GM12878 (cell line): ENCODE measurements around the gene CLIP2. TPM values are rescaled to one million over a fixed set of nuclear protein-coding genes. Genes with fewer than 3 reads are reported as not detected.

Experiments
- ATAC-seq: fragments of 200-7000 bp; cut with Tn5 transposase; 3 replicates; pipeline ENCODE4 v1.9.1; 2020; ENCODE audit warnings: mild to moderate bottlenecking, moderate library complexity
- BruUV-seq: library from RNA; stranded (reverse); fragments of 400-500 nt; replicated peaks from 2 replicates; lab custom pipeline; 2021; lab: Mats Ljungman, UMichigan
- CTCF ChIA-PET: fragments of 300-600 bp; sonication (Branson Sonifier 250); formaldehyde crosslinking; extraction: SDS; loops from one replicate; lab custom pipeline; 2021; ENCODE audit warnings: inconsistent platforms; lab: Yijun Ruan, JAX
- POLR2A ChIA-PET: fragments of 350-600 bp; formaldehyde crosslinking; extraction: SDS; loops from one replicate; lab custom pipeline; 2021; ENCODE audit warnings: inconsistent platforms; lab: Charles Lee
- RAD21 ChIA-PET: fragments of 300-600 bp; sonication (Branson Sonifier 250); formaldehyde crosslinking; loops from one replicate; lab custom pipeline; 2023; ENCODE audit warnings: antibody characterized with exemption; ENCODE audit not compliant: unreplicated experiment; lab: Charles Lee
- SMC1A ChIA-PET: fragments of 300-600 bp; sonication (Branson Sonifier 250); formaldehyde crosslinking; loops from one replicate; lab custom pipeline; 2023; ENCODE audit not compliant: unreplicated experiment, uncharacterized antibody; lab: Charles Lee
- DNase-seq: peaks from one replicate; pipeline ENCODE4 v3.0.0-alpha.2; 2011; ENCODE audit warnings: low read depth, low spot score
- FAIRE-seq: peaks from 3 replicates; lab custom pipeline; 2011; peaks lifted over from hg19 to GRCh38; lab: Jason Lieb, UNC
- H2AFZ ChIP-seq: 2 replicates; pipeline ENCODE4 v1.6.0; 2011; ENCODE audit warnings: low read depth, low read length, control low read depth; ENCODE audit not compliant: control insufficient read depth
- H3K27ac ChIP-seq: 2 replicates; pipeline ENCODE4 v1.5.1; 2011; ENCODE audit warnings: control low read depth; ENCODE audit not compliant: control insufficient read depth, insufficient read depth
- H3K27me3 ChIP-seq, 2 experiments: replicated peaks in 1 of 2; 2 replicates each; pipeline versions ENCODE4 v1.6.0 to v1.6.1; 2011; ENCODE audit warnings: low read length in 1 of 2; ENCODE audit not compliant: control insufficient read depth in 2 of 2, insufficient read depth in 2 of 2
- H3K36me3 ChIP-seq, 2 experiments: 2 replicates each; pipeline ENCODE4 v1.5.1; 2011; ENCODE audit warnings: low read length in 1 of 2; ENCODE audit not compliant: control insufficient read depth in 2 of 2, insufficient read depth in 2 of 2
- H3K4me1 ChIP-seq: 2 replicates; pipeline ENCODE4 v1.6.1; 2011; ENCODE audit warnings: mild to moderate bottlenecking, low read length, moderate library complexity, mixed read lengths; ENCODE audit not compliant: control insufficient read depth, insufficient read depth
- H3K4me2 ChIP-seq: 2 replicates; pipeline ENCODE4 v1.6.0; 2011; ENCODE audit warnings: control low read depth; ENCODE audit not compliant: control insufficient read depth, insufficient read depth
- H3K4me3 ChIP-seq: fragments of 200-600 bp; sonication (generic); 2 replicates; pipeline ENCODE4 v1.5.1; 2016
- H3K79me2 ChIP-seq: 2 replicates; pipeline ENCODE4 v1.6.0; 2011; ENCODE audit warnings: low read length; ENCODE audit not compliant: control insufficient read depth, insufficient read depth
- H3K9ac ChIP-seq: 2 replicates; pipeline ENCODE4 v1.8.0; 2011; ENCODE audit warnings: low read length, control low read depth, mixed read lengths; ENCODE audit not compliant: control insufficient read depth, insufficient read depth
- H3K9me3 ChIP-seq: replicated peaks from 3 replicates; pipeline ENCODE4 v1.5.1; 2011; ENCODE audit warnings: mild to moderate bottlenecking, low read length; ENCODE audit not compliant: control insufficient read depth, insufficient read depth
- H4K20me1 ChIP-seq: 2 replicates; pipeline ENCODE4 v1.6.0; 2011; ENCODE audit not compliant: control insufficient read depth, insufficient read depth
- BMI1 ChIP-seq: fragments of 450-650 bp; IDR thresholded peaks from 2 replicates; pipeline ENCODE4 v1.6.1; 2016; ENCODE audit warnings: mild to moderate bottlenecking, moderate library complexity, borderline replicate concordance
- CHD2 ChIP-seq: IDR thresholded peaks from 2 replicates; pipeline ENCODE4 v1.6.1; 2011; ENCODE audit warnings: low read depth, low read length, improper control_type of control experiment, borderline replicate concordance
- IRF4 ChIP-seq: IDR thresholded peaks from 2 replicates; pipeline ENCODE4 v1.6.1; 2011; ENCODE audit warnings: low read depth, low read length
- POLR2A ChIP-seq: IDR thresholded peaks from 2 replicates; pipeline ENCODE4 v1.6.1; 2011; ENCODE audit warnings: low read depth, mild to moderate bottlenecking, low read length
- RB1 ChIP-seq: fragments of 450-650 bp; formaldehyde crosslinking; IDR thresholded peaks from 2 replicates; pipeline ENCODE4 v1.6.1; 2017; ENCODE audit warnings: mild to moderate bottlenecking, borderline replicate concordance
- WRNIP1 ChIP-seq: IDR thresholded peaks from 2 replicates; pipeline ENCODE4 v1.6.1; 2011; ENCODE audit warnings: low read depth, low read length, improper control_type of control experiment, borderline replicate concordance
- ZNF622 ChIP-seq: fragments of 450-650 bp; IDR thresholded peaks from 2 replicates; pipeline ENCODE4 v1.6.1; 2017; ENCODE audit warnings: mild to moderate bottlenecking, inconsistent platforms
- WGBS: methylation state at CpG from one replicate; pipeline ENCODE4 v1.1.6; 2016; ENCODE audit warnings: low lambda C conversion rate; ENCODE audit not compliant: insufficient replicate concordance, insufficient coverage; ENCODE audit errors: missing lambda C conversion rate; 5-methylcytosine and 5-hydroxymethylcytosine counted together
- in situ Hi-C: fragments of 300-500 bp; cut with MboI; formaldehyde crosslinking; loops from 9 replicates; pipeline ENCODE4 v1.14.3; 2018; ENCODE audit warnings: mixed read lengths
- intact Hi-C: fragments of 100-400 bp; cut with micrococcal nuclease; formaldehyde crosslinking; loops from one replicate; pipeline ENCODE4 v1.14.2; 2022; ENCODE audit not compliant: unreplicated experiment
- polyA plus RNA-seq, 11 experiments: library from polyadenylated mRNA; depleted of rRNA in 4 of 11; unstranded in 6 of 11; stranded (reverse) in 5 of 11; fragments of >200 nt; fragmentation: Nextera tagmentation in 4 of 11; fragmentation: Illumina TruSeq in 1 of 11; extraction: Ambion mirVana in 4 of 11; extraction: Trizol in 1 of 11; gene quantifications; 1 replicate in 1 of 11; 2 replicates in 10 of 11; pipeline versions ENCODE4 v1.2.1 to v1.2.3, GENCODE V29; 2011 to 2016; ENCODE audit warnings: inconsistent platforms in 2 of 11, missing spikeins in 2 of 11, low read depth in 1 of 11
- total RNA-seq, 4 experiments: library from RNA; depleted of rRNA in 3 of 4; stranded (reverse); fragments of >200 nt in 3 of 4; fragmentation: Illumina TruSeq in 1 of 4; extraction: Trizol in 1 of 4; gene quantifications; 2 replicates each; pipeline versions ENCODE4 v1.2.1 to v1.2.3, GENCODE V29; 2013 to 2021
- TF ChIP-seq, protein P1 (sequence below): fragments of 450-650 bp; formaldehyde crosslinking; IDR thresholded peaks from 2 replicates; pipeline ENCODE4 v1.4.0; 2020; ENCODE audit warnings: mild to moderate bottlenecking, moderate library complexity
- TF ChIP-seq, protein P2 (sequence below): IDR thresholded peaks from 2 replicates; pipeline ENCODE4 v1.6.1; 2012; ENCODE audit warnings: low read depth, low read length, improper control_type of control experiment

CLIP2 gene
- total and polyA plus RNA-seq, 10 of the 15 experiments (the other 5 are each of a cell fraction or from before 2014, with no cell fraction given) = 0.26 to 56.3 (median 21.0) TPM

DNA sequence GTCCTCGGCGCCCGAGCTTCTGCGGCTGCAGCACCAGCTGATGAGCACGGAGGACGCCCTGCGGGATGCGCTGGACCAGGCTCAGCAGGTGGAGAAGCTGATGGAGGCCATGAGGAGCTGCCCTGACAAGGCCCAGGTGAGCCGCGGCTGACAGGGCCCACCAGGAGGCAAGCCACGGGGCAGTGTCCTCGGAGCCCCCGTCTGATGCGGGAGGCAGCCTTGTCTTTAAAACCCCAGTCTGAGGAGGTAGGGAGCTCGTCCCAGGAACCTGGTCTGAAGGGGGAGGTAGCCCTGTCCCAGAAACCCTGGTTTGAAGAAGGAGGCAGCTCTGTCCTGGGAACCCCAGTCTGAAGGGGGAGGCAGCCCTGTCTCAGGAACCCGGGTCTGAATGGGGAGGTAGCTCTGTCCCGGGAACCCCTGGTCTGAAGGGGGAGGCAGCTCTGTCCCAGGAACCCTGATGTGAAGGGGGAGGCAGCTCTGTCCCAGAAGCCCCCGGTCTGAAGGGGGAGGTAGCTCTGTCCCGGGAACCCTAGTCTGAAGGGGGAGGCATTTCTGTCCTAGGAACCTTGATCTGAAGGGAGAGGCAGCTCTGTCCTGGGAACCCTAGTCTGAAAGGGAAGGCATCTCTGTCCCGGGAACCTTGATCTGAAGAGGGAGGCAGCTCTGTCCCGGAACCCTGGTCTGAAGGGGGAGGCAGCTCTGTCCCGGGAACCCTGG is 111.4 kb downstream of the CLIP2 start:
- in situ Hi-C loops (loop anchor here (5.0 kb wide), 2 partner anchors 193 to 338 kb away; no protein-coding TSS in a partner anchor), intact Hi-C loops (loop anchor here (1.0 kb wide), 2 partner anchors 194 to 332 kb away; no protein-coding TSS in a partner anchor)
- ChIA-PET RAD21 (interaction anchor here (0.8 to 5.6 kb wide), 24 partner anchors 11 to 345 kb away, joined by 3 to 127 read pairs (median 4); partner anchors contain the start of genes CLIP2, LAT2, LIMK1 and RFC2), CTCF (interaction anchor here (0.6 to 6.6 kb wide), 56 partner anchors 8 to 1711 kb away, joined by 3 to 190 read pairs (median 5); partner anchors contain the start of genes EIF4H and LAT2), SMC1A (interaction anchor here (0.7 to 4.6 kb wide), 19 partner anchors 9 to 335 kb away, joined by 3 to 86 read pairs (median 4); partner anchors contain the start of gene LAT2), POLR2A (interaction anchor here (0.5 to 1.2 kb wide), 5 partner anchors 9 to 194 kb away, joined by 3 to 6 read pairs (median 3); no protein-coding TSS in a partner anchor)
- H3K27me3 ChIP-seq = no peaks in the 10 kb centered on the region
- H3K27ac ChIP-seq = no peak overlapping the region
- H3K4me3 ChIP-seq = no peak overlapping the region
- H4K20me1 ChIP-seq = no peaks in the 10 kb centered on the region
- no peak overlapping the region for H2AFZ ChIP-seq
- FAIRE-seq (no peak), ATAC-seq (no peak), DNase-seq (no peak)
- H3K4me2 ChIP-seq = no peak overlapping the region
- H3K79me2 ChIP-seq = no peaks in the 10 kb centered on the region
- H3K4me1 ChIP-seq = no peaks in the 10 kb centered on the region
- 95% methylated on average over 22 of the region's 22 CpGs for WGBS
- no peaks in the 10 kb centered on the region for H3K9me3 ChIP-seq
- TF ChIP-seq ZNF622 (no peak), IRF4 (no peak), POLR2A (no peak), BMI1 (no peak), WRNIP1 (no peak), CHD2 (no peak), RB1 (no peak)
- TF ChIP-seq, protein P1, sequence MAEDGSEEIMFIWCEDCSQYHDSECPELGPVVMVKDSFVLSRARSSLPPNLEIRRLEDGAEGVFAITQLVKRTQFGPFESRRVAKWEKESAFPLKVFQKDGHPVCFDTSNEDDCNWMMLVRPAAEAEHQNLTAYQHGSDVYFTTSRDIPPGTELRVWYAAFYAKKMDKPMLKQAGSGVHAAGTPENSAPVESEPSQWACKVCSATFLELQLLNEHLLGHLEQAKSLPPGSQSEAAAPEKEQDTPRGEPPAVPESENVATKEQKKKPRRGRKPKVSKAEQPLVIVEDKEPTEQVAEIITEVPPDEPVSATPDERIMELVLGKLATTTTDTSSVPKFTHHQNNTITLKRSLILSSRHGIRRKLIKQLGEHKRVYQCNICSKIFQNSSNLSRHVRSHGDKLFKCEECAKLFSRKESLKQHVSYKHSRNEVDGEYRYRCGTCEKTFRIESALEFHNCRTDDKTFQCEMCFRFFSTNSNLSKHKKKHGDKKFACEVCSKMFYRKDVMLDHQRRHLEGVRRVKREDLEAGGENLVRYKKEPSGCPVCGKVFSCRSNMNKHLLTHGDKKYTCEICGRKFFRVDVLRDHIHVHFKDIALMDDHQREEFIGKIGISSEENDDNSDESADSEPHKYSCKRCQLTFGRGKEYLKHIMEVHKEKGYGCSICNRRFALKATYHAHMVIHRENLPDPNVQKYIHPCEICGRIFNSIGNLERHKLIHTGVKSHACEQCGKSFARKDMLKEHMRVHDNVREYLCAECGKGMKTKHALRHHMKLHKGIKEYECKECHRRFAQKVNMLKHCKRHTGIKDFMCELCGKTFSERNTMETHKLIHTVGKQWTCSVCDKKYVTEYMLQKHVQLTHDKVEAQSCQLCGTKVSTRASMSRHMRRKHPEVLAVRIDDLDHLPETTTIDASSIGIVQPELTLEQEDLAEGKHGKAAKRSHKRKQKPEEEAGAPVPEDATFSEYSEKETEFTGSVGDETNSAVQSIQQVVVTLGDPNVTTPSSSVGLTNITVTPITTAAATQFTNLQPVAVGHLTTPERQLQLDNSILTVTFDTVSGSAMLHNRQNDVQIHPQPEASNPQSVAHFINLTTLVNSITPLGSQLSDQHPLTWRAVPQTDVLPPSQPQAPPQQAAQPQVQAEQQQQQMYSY = no peak
- TF ChIP-seq, protein P2, sequence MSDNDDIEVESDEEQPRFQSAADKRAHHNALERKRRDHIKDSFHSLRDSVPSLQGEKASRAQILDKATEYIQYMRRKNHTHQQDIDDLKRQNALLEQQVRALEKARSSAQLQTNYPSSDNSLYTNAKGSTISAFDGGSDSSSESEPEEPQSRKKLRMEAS = no peak
- BruUV-seq = no TSS peak
- peaks cover 11 to 35% of the 10 kb centered on the region in 2 experiments; a peak in 3 of 4 replicates for H3K36me3 ChIP-seq
- no peak overlapping the region for H3K9ac ChIP-seq
